ENCODE results near the gene MAP4K5.

MAP4K5 gene

DNA sequence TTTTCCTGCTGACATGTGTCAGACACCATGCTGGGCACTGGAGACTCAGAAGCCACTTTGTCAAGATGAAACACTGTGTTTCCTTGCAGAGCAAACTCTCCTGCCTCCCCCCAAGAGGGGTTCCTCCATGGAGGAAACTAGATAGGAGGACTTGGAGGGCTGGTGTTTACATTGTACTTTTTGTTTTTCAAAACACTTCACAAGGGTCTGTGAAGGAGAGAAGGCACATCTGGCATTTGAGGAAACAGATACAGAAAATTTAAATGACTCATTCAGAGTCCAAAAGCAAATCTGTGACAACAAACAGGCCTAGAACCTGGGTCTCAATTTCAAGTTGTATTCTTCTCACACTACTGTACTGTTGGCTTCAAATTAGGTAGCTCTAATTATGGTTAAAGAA lies 128.9 kb downstream of the MAP4K5 start:
- no peak overlapping the region for H3K4me3 ChIP-seq (ENCODE audit: insufficient read length, low read depth)
- H3K9ac ChIP-seq (ENCODE audit: insufficient read length, low read depth), result no peak overlapping the region
- H3K27me3 ChIP-seq (ENCODE audit: insufficient read depth, insufficient read length), result peaks cover 1% of the 10 kb centered on the region
- H3K4me1 ChIP-seq (ENCODE audit: insufficient read depth, insufficient read length), result peaks cover 3% of the 10 kb centered on the region
- H3K9me3 ChIP-seq (ENCODE audit: insufficient read depth, low read length), result no peaks in the 10 kb centered on the region
- TF ChIP-seq ZNF274 (IDR thresholded peaks at IDR 0.05; ENCODE audit: low read depth, low read length), result no peak
- TF ChIP-seq SUZ12 (IDR thresholded peaks at IDR 0.05; ENCODE audit: extremely low read depth, insufficient read depth, insufficient read length), result no peak
- TF ChIP-seq YY1 (IDR thresholded peaks at IDR 0.05; ENCODE audit: insufficient read depth, insufficient read length), result no peak
- no peak for DNase-seq (ENCODE audit: low read depth, low spot score)
- H3K36me3 ChIP-seq (ENCODE audit: insufficient read depth, insufficient read length, low read length), result no peaks in the 10 kb centered on the region

DNA sequence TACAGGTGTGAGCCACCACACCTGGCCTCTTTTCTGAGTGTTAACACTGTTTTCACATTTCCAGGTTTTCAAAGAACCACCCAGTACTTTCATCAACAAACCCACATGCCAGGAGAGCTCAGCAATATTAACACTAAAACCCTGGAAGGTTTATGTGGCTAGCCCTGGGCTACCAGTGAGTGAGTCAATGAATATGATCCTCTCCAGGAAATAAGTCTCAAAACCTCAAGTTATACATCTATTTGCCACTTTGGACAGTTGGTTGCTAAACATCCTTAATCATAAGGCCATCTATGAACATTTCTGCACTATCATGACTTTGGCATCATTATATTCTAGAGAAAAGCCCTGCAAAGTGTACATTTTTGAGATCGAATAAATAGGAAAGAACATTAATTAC lies 129.4 kb downstream of the MAP4K5 start:
- DNase-seq (ENCODE audit: low read depth, low spot score), result no peak
- peaks cover 3% of the 10 kb centered on the region for H3K4me1 ChIP-seq (ENCODE audit: insufficient read depth, insufficient read length)
- no peaks in the 10 kb centered on the region for H3K9me3 ChIP-seq (ENCODE audit: insufficient read depth, low read length)
- H3K36me3 ChIP-seq (ENCODE audit: insufficient read depth, insufficient read length, low read length), result no peaks in the 10 kb centered on the region
- H3K27me3 ChIP-seq (ENCODE audit: insufficient read depth, insufficient read length), result peaks cover 6% of the 10 kb centered on the region
- no peak overlapping the region for H3K4me3 ChIP-seq (ENCODE audit: insufficient read length, low read depth)
- no peak for TF ChIP-seq SUZ12 (IDR thresholded peaks at IDR 0.05; ENCODE audit: extremely low read depth, insufficient read depth, insufficient read length)
- no peak for TF ChIP-seq YY1 (IDR thresholded peaks at IDR 0.05; ENCODE audit: insufficient read depth, insufficient read length)
- no peak for TF ChIP-seq ZNF274 (IDR thresholded peaks at IDR 0.05; ENCODE audit: low read depth, low read length)
- no peak overlapping the region for H3K9ac ChIP-seq (ENCODE audit: insufficient read length, low read depth)

DNA sequence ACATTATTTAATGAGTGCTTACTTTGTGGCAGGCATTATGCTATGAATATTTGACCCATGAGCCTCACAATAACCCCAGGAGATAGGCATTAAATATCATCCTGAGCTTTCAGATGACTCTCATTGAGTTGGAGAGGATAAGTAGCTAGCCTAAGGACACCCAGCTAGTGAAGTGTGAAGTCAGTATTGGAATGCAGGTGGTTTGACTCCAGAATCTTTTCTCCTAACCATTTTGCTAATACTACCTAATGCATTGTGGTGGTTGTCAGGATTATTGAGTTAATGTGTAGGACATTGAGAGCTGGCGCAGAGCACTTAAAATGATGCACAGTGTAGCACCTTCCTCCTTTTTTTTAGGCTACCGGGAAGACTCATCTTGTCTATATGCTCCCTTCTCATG lies 131.9 kb downstream of the MAP4K5 start:
- H3K9me3 ChIP-seq (ENCODE audit: insufficient read depth, low read length), result no peaks in the 10 kb centered on the region
- DNase-seq (ENCODE audit: low read depth, low spot score), result no peak
- no peak overlapping the region for H3K4me3 ChIP-seq (ENCODE audit: insufficient read length, low read depth)
- TF ChIP-seq YY1 (IDR thresholded peaks at IDR 0.05; ENCODE audit: insufficient read depth, insufficient read length) (no peak), ZNF274 (IDR thresholded peaks at IDR 0.05; ENCODE audit: low read depth, low read length) (no peak), SUZ12 (IDR thresholded peaks at IDR 0.05; ENCODE audit: extremely low read depth, insufficient read depth, insufficient read length) (no peak)
- H3K4me1 ChIP-seq (ENCODE audit: insufficient read depth, insufficient read length), result peaks cover 3% of the 10 kb centered on the region
- peaks cover 24% of the 10 kb centered on the region for H3K27me3 ChIP-seq (ENCODE audit: insufficient read depth, insufficient read length)
- no peaks in the 10 kb centered on the region for H3K36me3 ChIP-seq (ENCODE audit: insufficient read depth, insufficient read length, low read length)
- H3K9ac ChIP-seq (ENCODE audit: insufficient read length, low read depth), result no peak overlapping the region

DNA sequence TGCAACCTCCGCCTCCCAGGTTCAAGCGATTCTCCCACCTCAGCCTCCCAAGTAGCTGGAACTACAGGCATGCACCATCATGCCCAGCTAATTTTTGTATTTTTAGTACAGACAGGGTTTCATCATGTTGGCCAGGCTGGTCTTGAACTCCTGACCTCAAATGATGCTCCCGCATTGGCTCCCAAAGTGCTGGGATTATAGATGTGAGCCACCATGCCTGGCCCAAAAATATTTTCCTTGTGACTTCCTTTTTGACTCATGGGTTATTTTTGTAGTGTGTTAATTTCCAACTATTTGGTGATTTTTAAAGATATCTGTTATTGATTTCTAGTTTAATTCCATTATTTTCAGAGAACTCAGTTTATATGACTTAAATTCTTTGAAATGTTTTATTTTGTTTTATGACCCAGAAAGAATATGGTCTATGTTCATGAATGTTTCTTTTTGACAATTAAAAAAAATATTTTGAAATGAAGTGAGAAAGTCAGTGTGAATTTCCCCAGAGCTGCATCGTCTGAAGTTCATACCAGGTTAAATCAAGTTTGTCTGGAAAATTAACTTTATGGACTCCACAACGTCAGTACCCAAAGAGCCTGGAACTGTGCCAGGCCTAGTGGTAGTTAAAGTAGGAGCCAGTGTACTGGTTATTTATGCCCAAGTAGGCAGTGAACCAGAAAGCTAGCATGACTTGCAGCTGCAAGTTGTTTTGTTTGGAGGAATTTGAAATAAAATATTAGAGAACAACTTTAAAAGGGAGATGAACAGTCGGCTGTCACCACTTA lies 132.9 kb downstream of the MAP4K5 start:
- H3K9ac ChIP-seq (ENCODE audit: insufficient read length, low read depth), result no peak overlapping the region
- H3K4me3 ChIP-seq (ENCODE audit: insufficient read length, low read depth), result no peak overlapping the region
- no peak for TF ChIP-seq SUZ12 (IDR thresholded peaks at IDR 0.05; ENCODE audit: extremely low read depth, insufficient read depth, insufficient read length)
- TF ChIP-seq ZNF274 (IDR thresholded peaks at IDR 0.05; ENCODE audit: low read depth, low read length), result no peak
- TF ChIP-seq YY1 (IDR thresholded peaks at IDR 0.05; ENCODE audit: insufficient read depth, insufficient read length), result no peak
- DNase-seq (ENCODE audit: low read depth, low spot score), result no peak
- peaks cover 3% of the 10 kb centered on the region for H3K4me1 ChIP-seq (ENCODE audit: insufficient read depth, insufficient read length)
- H3K27me3 ChIP-seq (ENCODE audit: insufficient read depth, insufficient read length), result peaks cover 34% of the 10 kb centered on the region
- H3K9me3 ChIP-seq (ENCODE audit: insufficient read depth, low read length), result no peaks in the 10 kb centered on the region
- H3K36me3 ChIP-seq (ENCODE audit: insufficient read depth, insufficient read length, low read length), result no peaks in the 10 kb centered on the region

DNA sequence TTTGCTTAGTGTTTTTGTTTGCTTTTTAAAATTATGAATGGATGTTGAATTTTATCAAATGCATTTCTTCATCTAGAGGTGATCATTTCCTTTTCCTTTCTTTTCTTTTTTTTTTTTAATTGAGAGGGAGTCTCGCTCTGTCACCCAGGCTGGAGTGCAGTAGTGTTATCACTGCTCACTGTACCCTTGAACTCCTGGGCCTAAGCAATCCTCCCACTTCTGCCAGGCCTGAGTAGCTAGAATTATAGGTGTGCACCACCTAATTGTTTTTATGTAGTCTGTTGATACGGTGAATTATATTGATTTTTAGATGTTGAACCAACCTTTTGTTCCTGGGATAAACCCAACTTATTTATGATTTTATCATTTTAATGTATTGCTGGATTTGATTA lies 134.2 kb downstream of the MAP4K5 start:
- TF ChIP-seq YY1 (IDR thresholded peaks at IDR 0.05; ENCODE audit: insufficient read depth, insufficient read length) (no peak), SUZ12 (IDR thresholded peaks at IDR 0.05; ENCODE audit: extremely low read depth, insufficient read depth, insufficient read length) (no peak), ZNF274 (IDR thresholded peaks at IDR 0.05; ENCODE audit: low read depth, low read length) (no peak)
- Histone ChIP-seq H3K27me3 (ENCODE audit: insufficient read depth, insufficient read length) (peaks cover 34% of the 10 kb centered on the region), H3K36me3 (ENCODE audit: insufficient read depth, insufficient read length, low read length) (no peaks in the 10 kb centered on the region), H3K4me1 (ENCODE audit: insufficient read depth, insufficient read length) (peaks cover 3% of the 10 kb centered on the region), H3K9me3 (ENCODE audit: insufficient read depth, low read length) (no peaks in the 10 kb centered on the region), H3K9ac (ENCODE audit: insufficient read length, low read depth) (no peak overlapping the region), H3K4me3 (ENCODE audit: insufficient read length, low read depth) (no peak overlapping the region)
- no peak for DNase-seq (ENCODE audit: low read depth, low spot score)

DNA sequence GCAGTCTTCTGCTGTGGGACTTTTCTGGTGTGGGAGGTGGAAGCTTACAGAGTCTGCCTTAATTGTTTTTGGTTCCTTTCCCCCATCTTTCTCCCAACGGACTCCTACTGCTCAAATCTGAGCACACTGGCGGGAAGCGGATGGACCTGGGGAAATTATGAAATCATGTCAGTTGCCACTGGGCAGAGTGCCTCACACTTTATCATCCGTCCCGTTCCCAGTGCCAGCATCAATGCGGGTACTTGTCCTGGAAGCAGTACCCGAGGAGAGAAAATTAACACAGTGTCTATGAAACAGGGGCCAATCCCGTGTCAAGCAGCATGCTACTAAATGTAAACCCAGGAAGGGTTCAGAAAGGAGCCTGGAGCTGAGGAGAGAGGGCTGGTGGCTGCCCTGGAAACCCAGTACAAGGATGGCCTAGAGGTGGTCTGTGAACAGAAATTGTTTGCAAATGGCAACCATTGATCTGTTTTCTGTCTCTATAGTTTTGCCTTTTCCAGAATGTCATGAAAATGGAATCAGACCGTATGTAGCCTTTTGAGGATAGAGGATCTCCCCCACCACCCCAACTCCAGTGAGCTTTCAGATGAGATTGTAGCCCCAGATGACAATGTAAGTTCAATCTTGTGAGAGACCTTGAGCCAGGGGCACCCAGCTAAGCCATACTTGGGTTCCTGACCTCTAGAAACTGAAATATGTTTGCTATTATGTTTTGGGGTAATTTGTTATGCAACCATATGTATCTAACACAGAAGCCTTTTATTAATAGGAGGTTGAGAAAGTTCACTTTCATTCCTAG lies 134.8 kb downstream of the MAP4K5 start:
- peak overlapping the region; percentile 77 for H3K9ac ChIP-seq (ENCODE audit: insufficient read length, low read depth)
- DNase-seq (ENCODE audit: low read depth, low spot score), result no peak
- no peak for TF ChIP-seq YY1 (IDR thresholded peaks at IDR 0.05; ENCODE audit: insufficient read depth, insufficient read length)

DNA sequence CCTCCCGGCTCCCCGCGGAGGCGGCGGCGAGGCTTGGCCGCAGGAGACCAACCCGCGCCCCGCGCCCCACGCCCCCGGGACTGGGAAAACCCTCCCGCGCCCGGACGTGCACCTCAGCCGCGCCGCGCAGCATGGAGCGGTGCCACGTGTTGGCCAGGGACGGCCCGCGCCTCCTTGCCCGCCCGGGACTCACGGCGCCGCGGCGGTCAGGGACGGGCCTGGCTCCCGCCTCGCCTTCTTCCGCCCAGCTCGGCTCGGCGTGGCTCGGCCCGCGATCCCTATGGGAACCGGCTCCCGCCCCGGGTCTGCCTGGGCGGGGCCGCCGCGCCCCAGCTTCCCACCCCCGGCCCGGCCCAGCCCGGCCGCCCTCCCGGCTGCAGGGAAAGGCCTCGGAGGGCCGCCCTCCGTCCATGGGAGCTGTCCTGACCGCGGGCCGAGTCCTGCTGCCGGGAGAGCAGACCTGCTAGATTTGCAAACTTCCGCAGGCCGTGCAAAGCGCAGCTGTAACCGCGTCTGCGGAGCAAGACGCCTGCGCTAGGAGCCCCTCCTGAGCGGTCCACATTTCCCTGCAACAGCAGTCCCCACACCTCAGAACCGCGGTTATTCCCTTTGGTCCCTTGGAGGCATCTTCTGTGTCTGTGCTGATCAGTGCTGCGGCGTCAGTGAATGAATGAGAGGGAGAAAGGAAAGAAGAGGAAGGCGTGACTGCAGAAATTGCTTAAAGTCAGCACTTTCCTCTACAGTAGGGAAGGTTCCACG lies 135.6 kb downstream of the MAP4K5 start, which contains the start of gene CDKL1:
Gene CDKL1 (minus strand): TSS at position 251 of the 759 bp plus-strand sequence. CDS start 1,013 bp downstream, outside the sequence.
- Histone ChIP-seq H3K9ac (ENCODE audit: insufficient read length, low read depth) (peak within 1 kb of the TSS; percentile 77), H3K9me3 (ENCODE audit: insufficient read depth, low read length) (no peaks in the 10 kb centered on the region), H3K4me3 (ENCODE audit: insufficient read length, low read depth) (peak within 1 kb of the TSS; percentile 54), H3K4me1 (ENCODE audit: insufficient read depth, insufficient read length) (peaks cover 3% of the 10 kb centered on the region), H3K27me3 (ENCODE audit: insufficient read depth, insufficient read length) (peaks cover 34% of the 10 kb centered on the region), H3K36me3 (ENCODE audit: insufficient read depth, insufficient read length, low read length) (no peaks in the 10 kb centered on the region)
- DNase-seq (ENCODE audit: low read depth, low spot score), result peak; percentile 27
- no peak for TF ChIP-seq SUZ12 (IDR thresholded peaks at IDR 0.05; ENCODE audit: extremely low read depth, insufficient read depth, insufficient read length)

More for the DNA sequence above, 134.8 kb downstream of the MAP4K5 start:
- Histone ChIP-seq H3K27me3 (ENCODE audit: insufficient read depth, insufficient read length) (peaks cover 34% of the 10 kb centered on the region), H3K36me3 (ENCODE audit: insufficient read depth, insufficient read length, low read length) (no peaks in the 10 kb centered on the region), H3K9me3 (ENCODE audit: insufficient read depth, low read length) (no peaks in the 10 kb centered on the region), H3K4me3 (ENCODE audit: insufficient read length, low read depth) (peak overlapping the region; percentile 54), H3K4me1 (ENCODE audit: insufficient read depth, insufficient read length) (peaks cover 3% of the 10 kb centered on the region)
